Stomach (tissue), 9 donors: Measurements from ENCODE around the gene DNAJC30. TPM values are rescaled to one million over a fixed set of nuclear protein-coding genes. Genes with fewer than 3 reads are reported as not detected.
"Not testable (repeated sequence)": the region's sequence is repeated elsewhere in the genome, so short reads cannot be mapped to it uniquely, and the experiment has no call there.

Experiments used
- DNase-seq, 2 donors: peaks; one replicate each; pipeline versions ENCODE4 v3.0.0 to v3.0.0-alpha.2; 2013 to 2019
- H3K27ac ChIP-seq, 5 donors: fragments of 200-600 bp in 4 of 5; sonication (generic) in 4 of 5; one replicate each; pipeline ENCODE4 v1.5.1; 2013 to 2019; ENCODE audit warnings: mild to moderate bottlenecking in 1 of 5, moderate library complexity in 1 of 5
- H3K27me3 ChIP-seq, 3 donors: fragments of 200-600 bp; sonication (generic); one replicate each; pipeline ENCODE4 v1.5.1; 2017 to 2019; ENCODE audit warnings: mixed run types in 1 of 3
- H3K36me3 ChIP-seq, 4 donors: fragments of 200-600 bp; sonication (generic); 1 replicate in 3 of 4; 2 replicates in 1 of 4; pipeline ENCODE4 v1.5.1; 2016 to 2019
- H3K4me1 ChIP-seq, 4 donors: fragments of 200-600 bp; sonication (generic); one replicate each; pipeline ENCODE4 v1.5.1; 2016 to 2019
- H3K4me3 ChIP-seq, 4 donors: fragments of 200-600 bp; sonication (generic) in 3 of 4; one replicate each; pipeline ENCODE4 v1.5.1; 2016 to 2019; ENCODE audit warnings: mild to moderate bottlenecking in 1 of 4
- H3K9me3 ChIP-seq, 4 donors: fragments of 200-600 bp; sonication (generic); one replicate each; pipeline ENCODE4 v1.5.1; 2016 to 2019
- EP300 ChIP-seq: sonication (generic); formaldehyde crosslinking; IDR thresholded peaks from one replicate; pipeline ENCODE4 v1.6.1; 2017; ENCODE audit warnings: antibody characterized with exemption
- POLR2A ChIP-seq, 4 donors: fragments of 450-650 bp; IDR thresholded peaks; one replicate each; pipeline ENCODE4 v1.6.1; 2016; ENCODE audit warnings: antibody characterized with exemption in 4 of 4, control low read depth in 2 of 4, mild to moderate bottlenecking in 1 of 4, moderate library complexity in 1 of 4
- POLR2AphosphoS5 ChIP-seq, 3 donors: sonication (generic); formaldehyde crosslinking; IDR thresholded peaks; one replicate each; pipeline ENCODE4 v1.6.1; 2016; ENCODE audit warnings: antibody characterized with exemption in 3 of 3
- WGBS, 5 donors: extraction: QIAGEN DNeasy Blood & Tissue Kit in 3 of 5; methylation state at CpG; one replicate each; pipeline versions ENCODE4 v1.1.5 to v1.1.7; 2013 to 2018; 5-methylcytosine and 5-hydroxymethylcytosine counted together
- intact Hi-C: fragments of 100-400 bp; cut with DNase I; formaldehyde crosslinking; loops from one replicate; pipeline ENCODE4 v1.15.1; 2023; ENCODE audit warnings: low total_unique reads
- polyA plus RNA-seq, 3 donors: library from polyadenylated mRNA; stranded (reverse); fragments of 200-250 nt; gene quantifications; one replicate each; pipeline ENCODE4 v1.2.3, GENCODE V29; 2013
- total RNA-seq, 5 donors: library from RNA; depleted of rRNA; stranded (reverse); fragments of >200 nt; gene quantifications; one replicate each; pipeline versions ENCODE4 v1.1.0 to v1.2.3, GENCODE V29; 2014 to 2016
- TF ChIP-seq, protein P1 (sequence below), 7 experiments: fragments of 450-650 bp in 4 of 7; fragments of 200-600 bp in 3 of 7; sonication (generic) in 3 of 7; IDR thresholded peaks; one replicate each; pipeline ENCODE4 v1.5.1; 2016 to 2019; ENCODE audit warnings: antibody characterized with exemption in 7 of 7, control low read depth in 2 of 7, mild to moderate bottlenecking in 1 of 7
- donor health status: healthy with polysubstance abuse.
- donor health status: Bipolar disorder and iron deficiency.
- donor health status: healthy.

The DNAJC30 gene
- total and polyA plus RNA-seq, 8 donors, result 1.2 to 11.3 (median 5.7) TPM; not detected in 1

DNA sequence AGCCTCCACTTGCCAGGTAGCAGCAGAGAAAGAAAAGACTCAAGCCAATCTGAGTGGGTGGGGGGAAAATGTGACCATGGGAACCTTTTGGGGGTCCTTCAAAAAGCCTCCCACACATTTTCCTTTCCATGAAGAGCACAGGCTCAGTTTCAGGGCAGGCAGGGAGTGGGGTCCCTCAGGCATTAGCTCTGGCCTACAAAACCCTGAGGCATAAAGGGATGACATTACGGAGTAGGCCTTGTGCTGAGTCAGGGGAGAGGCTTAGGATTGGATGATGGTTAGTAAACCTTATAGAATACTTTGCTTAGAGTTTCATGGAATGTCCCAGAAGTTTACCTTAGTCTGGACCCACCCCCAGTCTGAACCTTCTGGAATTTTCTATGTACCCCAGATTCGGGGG lies 3.5 kb downstream of the DNAJC30 start:
- DNase-seq, result no peak
- H3K27ac ChIP-seq, result no peak overlapping the region
- H3K27me3 ChIP-seq, result no peaks in the 10 kb centered on the region
- TF ChIP-seq POLR2AphosphoS5 (IDR thresholded peaks at IDR 0.05) (no peak), EP300 (no peak)
- peaks cover 22 to 53% (median 48%) of the 10 kb centered on the region in 4 donors for H3K4me1 ChIP-seq
- peaks cover 0 to 26% (median 16%) of the 10 kb centered on the region in 4 donors for H3K36me3 ChIP-seq
- WGBS, 5 donors, result 78 to 94% (median 89%) methylated on average over 2 of the region's 2 CpGs
- intact Hi-C loops, result no loop called here
- H3K9me3 ChIP-seq, result no peaks in the 10 kb centered on the region
- no peak overlapping the region for H3K4me3 ChIP-seq

DNA sequence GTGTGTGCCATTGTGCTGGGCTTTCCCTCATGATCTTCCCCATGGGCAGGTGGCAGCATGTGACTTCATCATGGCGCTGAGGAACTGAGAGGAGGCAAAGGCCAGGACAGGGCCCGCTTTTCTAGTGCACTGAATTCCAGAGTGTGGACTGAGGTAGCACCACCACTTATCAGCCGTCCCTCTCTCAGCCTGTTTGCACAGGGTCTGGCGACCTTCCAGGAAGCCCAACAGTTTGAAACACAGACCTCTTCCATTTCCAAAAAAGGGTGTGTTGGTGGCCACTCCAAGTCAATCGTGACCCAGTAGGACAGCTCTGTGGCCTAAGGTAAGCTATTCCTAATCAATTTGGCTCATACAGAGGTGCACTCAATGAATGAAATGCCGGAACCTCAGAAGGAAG lies 4.4 kb downstream of the DNAJC30 start:
- WGBS, 5 donors, result 40 to 66% (median 55%) methylated on average over 6 of the region's 6 CpGs

DNA sequence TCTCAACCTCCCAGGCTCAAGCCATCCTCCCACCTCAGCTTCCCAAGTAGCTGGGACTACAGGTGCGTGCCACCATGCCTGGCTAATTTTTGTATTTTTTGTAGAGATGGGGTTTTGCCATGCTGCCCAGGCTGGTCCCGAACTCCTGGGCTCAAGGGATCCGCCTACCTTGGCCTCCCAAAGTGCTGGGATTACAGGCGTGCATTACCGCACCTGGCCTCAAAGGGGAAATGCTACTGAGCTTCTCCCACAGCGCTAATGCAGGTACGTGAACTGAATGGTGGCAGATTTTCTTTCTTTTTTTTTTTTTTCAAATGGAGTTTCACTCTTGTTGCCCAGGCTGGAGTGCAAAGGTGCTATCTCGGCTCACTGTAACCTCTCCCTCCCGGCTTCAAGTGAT lies 7.2 kb downstream of the DNAJC30 start:
- peaks cover 0 to 26% (median 16%) of the 10 kb centered on the region in 4 donors for H3K36me3 ChIP-seq
- H3K9me3 ChIP-seq, H3K27ac ChIP-seq, H3K27me3 ChIP-seq, DNase-seq, H3K4me3 ChIP-seq, intact Hi-C loops: not testable (repeated sequence)
- 61 to 68% (median 63%) methylated on average over 9 of the region's 9 CpGs for WGBS, 5 donors
- H3K4me1 ChIP-seq, result peaks cover 2 to 25% (median 21%) of the 10 kb centered on the region in 4 donors

More for the DNA sequence above, 4.4 kb downstream of the DNAJC30 start:
- TF ChIP-seq, protein P1, sequence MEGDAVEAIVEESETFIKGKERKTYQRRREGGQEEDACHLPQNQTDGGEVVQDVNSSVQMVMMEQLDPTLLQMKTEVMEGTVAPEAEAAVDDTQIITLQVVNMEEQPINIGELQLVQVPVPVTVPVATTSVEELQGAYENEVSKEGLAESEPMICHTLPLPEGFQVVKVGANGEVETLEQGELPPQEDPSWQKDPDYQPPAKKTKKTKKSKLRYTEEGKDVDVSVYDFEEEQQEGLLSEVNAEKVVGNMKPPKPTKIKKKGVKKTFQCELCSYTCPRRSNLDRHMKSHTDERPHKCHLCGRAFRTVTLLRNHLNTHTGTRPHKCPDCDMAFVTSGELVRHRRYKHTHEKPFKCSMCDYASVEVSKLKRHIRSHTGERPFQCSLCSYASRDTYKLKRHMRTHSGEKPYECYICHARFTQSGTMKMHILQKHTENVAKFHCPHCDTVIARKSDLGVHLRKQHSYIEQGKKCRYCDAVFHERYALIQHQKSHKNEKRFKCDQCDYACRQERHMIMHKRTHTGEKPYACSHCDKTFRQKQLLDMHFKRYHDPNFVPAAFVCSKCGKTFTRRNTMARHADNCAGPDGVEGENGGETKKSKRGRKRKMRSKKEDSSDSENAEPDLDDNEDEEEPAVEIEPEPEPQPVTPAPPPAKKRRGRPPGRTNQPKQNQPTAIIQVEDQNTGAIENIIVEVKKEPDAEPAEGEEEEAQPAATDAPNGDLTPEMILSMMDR (IDR thresholded peaks at IDR 0.05), result no peak
- TF ChIP-seq POLR2AphosphoS5 (IDR thresholded peaks at IDR 0.05), result no peak
- no peak for TF ChIP-seq EP300
- TF ChIP-seq POLR2A (IDR thresholded peaks at IDR 0.05), result no peak
- Histone ChIP-seq H3K4me3 (no peak overlapping the region), H3K27ac (no peak overlapping the region), H3K9me3 (no peaks in the 10 kb centered on the region), H3K4me1 (peaks cover 17 to 44% (median 39%) of the 10 kb centered on the region in 4 donors), H3K36me3 (peaks cover 0 to 26% (median 16%) of the 10 kb centered on the region in 4 donors), H3K27me3 (no peaks in the 10 kb centered on the region)
- DNase-seq, result no peak
- intact Hi-C loops, result no loop called here

DNA sequence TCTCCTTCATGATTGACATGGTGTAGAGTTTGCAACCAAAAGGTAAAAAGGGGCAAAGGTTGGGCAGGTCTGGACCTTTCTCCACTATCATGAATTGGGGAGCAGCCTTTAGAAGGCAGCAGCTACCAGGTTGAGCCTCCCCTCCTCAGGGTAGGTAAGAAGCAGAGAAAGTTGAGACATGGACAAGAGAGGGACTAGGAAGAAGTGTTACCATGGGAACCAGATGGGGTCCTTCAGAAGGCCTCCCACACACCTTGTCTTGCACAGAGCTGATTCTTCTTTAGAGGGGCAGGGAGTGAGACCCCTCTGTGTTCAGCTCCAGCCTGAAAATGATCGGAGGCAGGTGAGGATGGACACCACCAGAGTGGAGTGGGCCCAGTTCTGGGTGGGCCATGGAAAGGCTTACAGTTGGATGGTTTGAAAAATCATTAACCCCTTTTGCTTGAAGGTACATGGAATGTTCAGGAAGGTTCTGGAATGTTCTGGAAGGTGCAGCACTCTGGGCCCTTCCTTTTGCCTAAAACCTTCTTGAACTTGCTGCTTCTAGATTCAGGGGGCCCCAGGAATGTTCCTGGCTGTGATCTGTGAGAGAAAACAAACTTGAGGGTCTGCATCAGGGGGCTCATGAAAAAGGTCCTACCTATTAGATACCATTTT lies 8.7 kb downstream of the DNAJC30 start:
- no peak overlapping the region for H3K4me3 ChIP-seq
- DNase-seq, result no peak
- TF ChIP-seq POLR2A (IDR thresholded peaks at IDR 0.05) (no peak), EP300 (no peak), POLR2AphosphoS5 (IDR thresholded peaks at IDR 0.05) (no peak)
- TF ChIP-seq, protein P1 (IDR thresholded peaks at IDR 0.05), result no peak
- intact Hi-C loops, result no loop called here
- peaks cover 0 to 10% (median 8%) of the 10 kb centered on the region in 4 donors for H3K4me1 ChIP-seq
- no peaks in the 10 kb centered on the region for H3K9me3 ChIP-seq
- H3K27me3 ChIP-seq, result no peaks in the 10 kb centered on the region
- 89 to 96% (median 93%) methylated on average over 1 of the region's 1 CpG; no CpG with 5 or more reads in 1 of the 5 donors for WGBS, 5 donors
- no peak overlapping the region for H3K27ac ChIP-seq
- H3K36me3 ChIP-seq, result peaks cover 0 to 23% (median 16%) of the 10 kb centered on the region in 4 donors

DNA sequence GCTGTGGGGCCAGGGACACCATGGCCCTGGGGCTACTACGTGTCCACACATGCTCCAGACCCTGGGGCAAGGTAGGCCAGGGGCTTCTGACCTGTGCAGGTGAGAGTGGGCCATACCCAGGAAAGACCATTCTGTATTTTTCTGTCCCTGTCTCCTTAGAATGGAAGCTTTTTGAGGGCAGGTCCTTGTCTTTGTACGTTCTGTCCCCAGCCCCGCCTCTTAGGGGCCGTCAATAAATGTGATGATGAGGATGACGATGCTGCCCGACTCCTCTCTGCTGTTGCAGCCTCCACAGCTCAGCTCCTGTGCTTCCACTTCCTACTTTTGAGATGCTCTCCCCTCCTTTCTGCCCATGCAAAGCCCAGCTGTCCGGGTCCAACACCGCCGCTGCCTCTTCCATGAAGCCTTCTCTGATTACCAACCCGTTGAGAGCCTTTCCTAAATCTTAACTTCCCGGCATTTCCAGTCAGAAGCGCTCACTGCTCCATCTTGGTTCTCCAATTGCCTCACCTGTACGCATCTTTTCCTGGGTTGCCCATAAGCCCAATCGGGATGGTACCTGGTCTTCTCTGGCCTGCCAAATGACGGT lies 11.3 kb downstream of the DNAJC30 start:
- Histone ChIP-seq H3K4me1 (peaks cover 18 to 22% (median 19%) of the 10 kb centered on the region in 4 donors), H3K36me3 (no peaks in the 10 kb centered on the region), H3K4me3 (no peak overlapping the region), H3K9me3 (no peaks in the 10 kb centered on the region), H3K27me3 (peaks cover 0 to 15% (median 5%) of the 10 kb centered on the region in 3 donors), H3K27ac (no peak overlapping the region)
- intact Hi-C loops, result no loop called here
- TF ChIP-seq, protein P1 (IDR thresholded peaks at IDR 0.05), result no peak
- TF ChIP-seq EP300, result no peak
- TF ChIP-seq POLR2A (IDR thresholded peaks at IDR 0.05), result no peak
- TF ChIP-seq POLR2AphosphoS5 (IDR thresholded peaks at IDR 0.05), result no peak
- 90 to 94% (median 92%) methylated on average over 15 of the region's 15 CpGs for WGBS, 5 donors
- no peak for DNase-seq
